Left lung (tissue), 10 donors: ENCODE results near the gene HSPBAP1. TPM values are rescaled to one million over a fixed set of nuclear protein-coding genes. Genes with fewer than 3 reads are reported as not detected.
"Not testable (repeated sequence)": the region's sequence is repeated elsewhere in the genome, so short reads cannot be mapped to it uniquely, and the experiment has no call there.

ENCODE experiments used
- ATAC-seq: fragments of 200-7000 bp; cut with Tn5 transposase; one replicate; pipeline ENCODE4 v1.9.1; 2020; ENCODE audit warnings: moderate library complexity
- DNase-seq, 4 donors: peaks; one replicate each; pipeline ENCODE4 v3.0.0-alpha.2; 2013 to 2020
- H3K27ac ChIP-seq, 2 donors: fragments of 200-600 bp; sonication (generic) in 1 of 2; one replicate each; pipeline versions ENCODE4 v1.5.0 to v1.8.0; 2020 to 2021
- H3K27me3 ChIP-seq, 2 donors: fragments of 200-600 bp; sonication (generic) in 1 of 2; one replicate each; pipeline versions ENCODE4 v1.5.0 to v1.8.0; 2020 to 2021
- H3K36me3 ChIP-seq, 2 donors: fragments of 200-600 bp; sonication (generic) in 1 of 2; one replicate each; pipeline versions ENCODE4 v1.5.0 to v1.8.0; 2020 to 2021
- H3K4me1 ChIP-seq, 2 donors: fragments of 200-600 bp; one replicate each; pipeline ENCODE4 v1.8.0; 2021
- H3K4me3 ChIP-seq, 2 donors: fragments of 200-600 bp; sonication (generic) in 1 of 2; one replicate each; pipeline versions ENCODE4 v1.5.0 to v1.8.0; 2020 to 2021; ENCODE audit warnings: mild to moderate bottlenecking in 1 of 2
- H3K9me3 ChIP-seq, 2 donors: fragments of 200-600 bp; sonication (generic) in 1 of 2; one replicate each; pipeline versions ENCODE4 v1.5.0 to v1.8.0; 2020 to 2021
- intact Hi-C, 2 donors: fragments of 100-400 bp; cut with DNase I; formaldehyde crosslinking; loops; one replicate each; pipeline versions ENCODE4 v1.11.2 to v1.14.2; 2022
- polyA plus RNA-seq, 6 donors: library from polyadenylated mRNA; unstranded; fragments of 120-200 nt; gene quantifications; one replicate each; pipeline ENCODE4 v1.2.1, GENCODE V29; 2013; ENCODE audit not compliant: insufficient read length in 6 of 6
- total RNA-seq, 2 donors: library from RNA; stranded (reverse); fragmentation: NEBNext Ultra II Directional; extraction: Animal tissue kit (Norgen Biotek cat#: 25700); gene quantifications; one replicate each; pipeline ENCODE4 v1.2.1, GENCODE V29; 2021
- TF ChIP-seq, protein P1 (sequence below), 2 donors: fragments of 200-600 bp; sonication (generic) in 1 of 2; IDR thresholded peaks; one replicate each; pipeline versions ENCODE4 v1.5.0 to v1.8.0; 2021; ENCODE audit warnings: antibody characterized with exemption in 2 of 2
- donor health status: DM: no; HTN: yes; CAD: no.
- donor health status: DM: no; HTN: no; CAD: no.

Gene HSPBAP1
- total and polyA plus RNA-seq, 8 donors = 8.2 to 16.0 (median 13.1) TPM

DNA sequence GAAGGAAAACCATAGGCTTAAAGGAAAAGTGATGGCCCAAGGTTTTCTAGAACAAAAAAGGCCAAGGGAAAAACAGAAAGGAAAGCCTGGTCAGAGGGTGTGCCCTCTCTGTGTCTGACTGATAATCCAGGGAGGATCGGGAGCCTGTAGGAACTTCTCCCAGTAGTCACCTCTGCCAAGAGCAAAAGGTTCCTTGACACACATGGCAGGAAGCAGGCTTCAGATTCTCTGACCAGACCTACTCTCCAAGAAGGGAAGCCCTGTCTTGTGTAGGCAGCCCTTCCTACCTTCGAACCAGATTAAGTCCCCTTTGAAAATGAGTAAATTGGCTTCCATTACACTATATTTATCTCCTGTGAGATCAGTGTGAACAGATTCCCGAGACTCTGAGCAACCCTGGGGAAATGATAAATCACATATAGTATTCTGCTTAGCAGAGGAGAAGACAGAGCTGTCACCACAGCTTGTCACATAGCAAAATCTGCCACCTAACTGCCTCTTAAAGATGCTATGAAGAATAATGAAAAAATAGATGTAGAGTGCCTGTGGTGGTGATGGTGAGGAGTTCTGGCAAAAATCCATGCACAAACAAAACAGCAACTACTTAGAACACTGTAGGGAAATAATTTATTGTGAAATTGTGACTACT, 74.2 kb downstream of the HSPBAP1 start:
- Histone ChIP-seq H3K36me3 (peaks cover 0 to 100% of the 10 kb centered on the region in 2 donors), H3K9me3 (no peaks in the 10 kb centered on the region), H3K4me3 (no peak overlapping the region), H3K4me1 (no peaks in the 10 kb centered on the region), H3K27ac (no peak overlapping the region), H3K27me3 (no peaks in the 10 kb centered on the region)
- TF ChIP-seq, protein P1, sequence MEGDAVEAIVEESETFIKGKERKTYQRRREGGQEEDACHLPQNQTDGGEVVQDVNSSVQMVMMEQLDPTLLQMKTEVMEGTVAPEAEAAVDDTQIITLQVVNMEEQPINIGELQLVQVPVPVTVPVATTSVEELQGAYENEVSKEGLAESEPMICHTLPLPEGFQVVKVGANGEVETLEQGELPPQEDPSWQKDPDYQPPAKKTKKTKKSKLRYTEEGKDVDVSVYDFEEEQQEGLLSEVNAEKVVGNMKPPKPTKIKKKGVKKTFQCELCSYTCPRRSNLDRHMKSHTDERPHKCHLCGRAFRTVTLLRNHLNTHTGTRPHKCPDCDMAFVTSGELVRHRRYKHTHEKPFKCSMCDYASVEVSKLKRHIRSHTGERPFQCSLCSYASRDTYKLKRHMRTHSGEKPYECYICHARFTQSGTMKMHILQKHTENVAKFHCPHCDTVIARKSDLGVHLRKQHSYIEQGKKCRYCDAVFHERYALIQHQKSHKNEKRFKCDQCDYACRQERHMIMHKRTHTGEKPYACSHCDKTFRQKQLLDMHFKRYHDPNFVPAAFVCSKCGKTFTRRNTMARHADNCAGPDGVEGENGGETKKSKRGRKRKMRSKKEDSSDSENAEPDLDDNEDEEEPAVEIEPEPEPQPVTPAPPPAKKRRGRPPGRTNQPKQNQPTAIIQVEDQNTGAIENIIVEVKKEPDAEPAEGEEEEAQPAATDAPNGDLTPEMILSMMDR (IDR thresholded peaks at IDR 0.05) = no peak
- DNase-seq (no peak), ATAC-seq (no peak)
- intact Hi-C loops = no loop called here

GRCh38 chr3:122716667-122717066, 77.0 kb downstream of the HSPBAP1 start:
- TF ChIP-seq, protein P1 (IDR thresholded peaks at IDR 0.05) = no peak
- Histone ChIP-seq H3K4me1 (no peaks in the 10 kb centered on the region), H3K9me3 (no peaks in the 10 kb centered on the region), H3K27ac (no peak overlapping the region), H3K36me3 (peaks cover 0 to 98% of the 10 kb centered on the region in 2 donors), H3K27me3 (no peaks in the 10 kb centered on the region), H3K4me3 (no peak overlapping the region)
- ATAC-seq (no peak), DNase-seq (no peak)
- intact Hi-C loops = no loop called here

- no peak for DNase-seq
- Histone ChIP-seq H3K27ac (no peak overlapping the region), H3K36me3 (peaks cover 0 to 81% of the 10 kb centered on the region in 2 donors), H3K4me1 (no peaks in the 10 kb centered on the region), H3K4me3 (no peak overlapping the region), H3K27me3 (no peaks in the 10 kb centered on the region), H3K9me3 (no peaks in the 10 kb centered on the region)
- ATAC-seq = no peak
- TF ChIP-seq, protein P1 (IDR thresholded peaks at IDR 0.05) = no peak
- intact Hi-C loops = no loop called here
Measured at GRCh38 chr3:122714273-122714672, 79.4 kb downstream of the HSPBAP1 start.

DNA sequence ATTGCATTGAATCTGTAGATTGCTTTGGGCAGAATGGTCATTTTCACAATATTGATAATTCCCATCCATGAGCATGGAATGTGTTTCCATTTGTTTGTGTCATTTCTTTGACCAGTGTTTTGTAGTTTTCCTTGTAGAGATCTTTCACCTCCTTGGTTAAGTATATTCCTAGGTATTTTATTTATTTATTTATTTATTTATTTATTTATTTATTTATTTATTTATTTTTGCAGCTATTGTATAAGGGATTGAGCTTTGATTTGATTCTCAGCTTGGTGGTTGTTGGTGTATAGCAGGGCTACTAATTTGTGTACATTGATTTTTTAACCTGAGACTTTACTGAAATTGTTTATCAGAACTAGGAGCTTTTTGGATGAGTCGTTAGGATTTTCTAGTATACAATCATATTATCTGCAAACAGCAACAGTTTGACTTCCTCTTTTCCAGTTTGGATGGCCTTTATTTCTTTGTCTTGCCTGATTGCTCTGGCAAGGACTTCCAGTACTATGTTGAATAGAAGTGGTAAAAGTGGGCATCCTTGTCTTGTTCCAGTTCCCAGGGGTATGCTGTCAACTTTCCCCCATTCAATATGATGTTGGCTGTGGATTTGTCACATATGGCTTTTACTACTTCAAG, 82.9 kb downstream of the HSPBAP1 start:
- H3K27me3 ChIP-seq, intact Hi-C loops, H3K4me1 ChIP-seq, H3K27ac ChIP-seq, H3K9me3 ChIP-seq, DNase-seq, H3K4me3 ChIP-seq, ATAC-seq: not testable (repeated sequence)
- peaks cover 0 to 46% of the 10 kb centered on the region in 2 donors for H3K36me3 ChIP-seq

- TF ChIP-seq, protein P1 (IDR thresholded peaks at IDR 0.05) = no peak
- H3K9me3 ChIP-seq = no peaks in the 10 kb centered on the region
- ATAC-seq (no peak), DNase-seq (no peak)
- no peaks in the 10 kb centered on the region for H3K27me3 ChIP-seq
- H3K4me1 ChIP-seq = no peaks in the 10 kb centered on the region
- intact Hi-C loops = no loop called here
- no peak overlapping the region for H3K27ac ChIP-seq
- no peak overlapping the region for H3K4me3 ChIP-seq
- no peaks in the 10 kb centered on the region for H3K36me3 ChIP-seq
Measured at GRCh38 chr3:122705379-122705778, 88.3 kb downstream of the HSPBAP1 start.
